Gastrocnemius medialis (tissue), 4 donors: ENCODE data around the gene SLC3A2.

Experiments used
- CTCF ChIP-seq, 5 experiments: fragments of 450-650 bp in 3 of 5; fragments of 200-600 bp in 2 of 5; sonication (generic) in 2 of 5; IDR thresholded peaks in 4 of 5; conservative IDR thresholded peaks in 1 of 5; 1 replicate in 4 of 5; 2 replicates in 1 of 5; pipeline ENCODE4 v1.5.1; 2016 to 2019; ENCODE audit warnings: antibody characterized with exemption in 5 of 5, mild to moderate bottlenecking in 3 of 5, moderate library complexity in 3 of 5
- POLR2A ChIP-seq, 2 donors: fragments of 450-650 bp; IDR thresholded peaks; one replicate each; pipeline ENCODE4 v1.6.1; 2017; ENCODE audit warnings: antibody characterized with exemption in 2 of 2, mild to moderate bottlenecking in 2 of 2, moderate library complexity in 2 of 2

GRCh38 chr11:62909107-62909894 lies 28.6 kb downstream of the SLC3A2 start:
- TF ChIP-seq POLR2A (IDR thresholded peaks at IDR 0.05) (no peak), CTCF (IDR thresholded peaks at IDR 0.05 in 4 of 5, conservative IDR thresholded peaks at IDR 0.05 in 1 of 5) (peak in 4 of 5 experiments; percentile 13 to 45 (median 34))
